22Rv1 (cell line): ENCODE results near the gene PIK3C2A.

Source experiments
- ZFX ChIP-seq: fragments of 450-650 bp; IDR thresholded peaks from 2 replicates; pipeline ENCODE4 v1.6.1; 2017; ENCODE audit warnings: antibody characterized with exemption, borderline replicate concordance
- TF ChIP-seq, protein P1 (sequence below): fragments of 450-650 bp; IDR thresholded peaks from 2 replicates; pipeline ENCODE4 v1.5.1; 2017; ENCODE audit warnings: mild to moderate bottlenecking

DNA sequence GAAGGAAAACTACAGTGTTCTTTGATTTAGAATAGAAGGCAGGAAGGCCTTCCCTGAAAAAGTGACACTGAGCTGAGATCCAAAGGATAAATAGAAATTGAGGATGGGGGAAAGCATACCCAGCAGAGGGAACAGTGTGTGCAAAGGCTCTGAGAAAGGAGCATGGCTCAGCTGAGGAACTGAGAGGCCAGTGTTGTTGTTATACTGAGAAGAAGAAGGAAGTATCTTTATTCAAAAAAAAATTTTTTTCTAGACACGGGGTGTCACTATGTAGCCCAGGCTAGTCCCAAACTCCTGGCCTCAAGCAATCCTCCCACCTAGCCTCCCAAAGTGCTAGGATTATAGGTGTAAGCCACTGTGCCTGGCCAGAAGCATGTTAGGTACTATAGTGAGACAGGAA, 3.5 kb upstream of the PIK3C2A start:
- TF ChIP-seq, protein P1, sequence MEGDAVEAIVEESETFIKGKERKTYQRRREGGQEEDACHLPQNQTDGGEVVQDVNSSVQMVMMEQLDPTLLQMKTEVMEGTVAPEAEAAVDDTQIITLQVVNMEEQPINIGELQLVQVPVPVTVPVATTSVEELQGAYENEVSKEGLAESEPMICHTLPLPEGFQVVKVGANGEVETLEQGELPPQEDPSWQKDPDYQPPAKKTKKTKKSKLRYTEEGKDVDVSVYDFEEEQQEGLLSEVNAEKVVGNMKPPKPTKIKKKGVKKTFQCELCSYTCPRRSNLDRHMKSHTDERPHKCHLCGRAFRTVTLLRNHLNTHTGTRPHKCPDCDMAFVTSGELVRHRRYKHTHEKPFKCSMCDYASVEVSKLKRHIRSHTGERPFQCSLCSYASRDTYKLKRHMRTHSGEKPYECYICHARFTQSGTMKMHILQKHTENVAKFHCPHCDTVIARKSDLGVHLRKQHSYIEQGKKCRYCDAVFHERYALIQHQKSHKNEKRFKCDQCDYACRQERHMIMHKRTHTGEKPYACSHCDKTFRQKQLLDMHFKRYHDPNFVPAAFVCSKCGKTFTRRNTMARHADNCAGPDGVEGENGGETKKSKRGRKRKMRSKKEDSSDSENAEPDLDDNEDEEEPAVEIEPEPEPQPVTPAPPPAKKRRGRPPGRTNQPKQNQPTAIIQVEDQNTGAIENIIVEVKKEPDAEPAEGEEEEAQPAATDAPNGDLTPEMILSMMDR: no peak
- TF ChIP-seq ZFX: no peak
